ENCODE results near the gene FSCB. TPM values are rescaled to one million over a fixed set of nuclear protein-coding genes. Genes with fewer than 3 reads are reported as not detected.
A peak's percentile ranks its signal among the peaks of the same experiment; 100 is the strongest.
"Not testable (repeated sequence)": the region's sequence is repeated elsewhere in the genome, so short reads cannot be mapped to it uniquely, and the experiment has no call there.

Gene FSCB
- total RNA-seq, 4 donors from 2014 or later: not detected

DNA sequence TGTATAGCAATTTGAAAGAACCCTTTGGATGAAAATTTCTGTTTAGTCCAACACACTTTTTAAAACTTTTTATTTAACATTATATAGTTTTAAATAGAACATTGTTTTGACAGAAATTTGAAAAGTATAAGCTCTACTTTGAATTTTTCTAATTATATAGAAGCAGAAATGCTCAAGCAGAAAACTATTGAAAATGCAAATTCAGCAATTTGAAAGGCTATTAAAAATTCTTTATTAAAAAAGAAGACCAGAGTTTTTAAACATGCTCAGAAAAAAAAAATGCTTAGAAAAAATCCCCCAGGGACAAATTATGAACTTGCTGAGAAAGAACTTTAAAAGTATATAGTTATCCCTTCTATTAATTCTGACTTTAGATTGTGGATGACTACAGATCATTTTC lies 21.1 kb upstream of the FSCB start:
- TF ChIP-seq, protein P1, sequence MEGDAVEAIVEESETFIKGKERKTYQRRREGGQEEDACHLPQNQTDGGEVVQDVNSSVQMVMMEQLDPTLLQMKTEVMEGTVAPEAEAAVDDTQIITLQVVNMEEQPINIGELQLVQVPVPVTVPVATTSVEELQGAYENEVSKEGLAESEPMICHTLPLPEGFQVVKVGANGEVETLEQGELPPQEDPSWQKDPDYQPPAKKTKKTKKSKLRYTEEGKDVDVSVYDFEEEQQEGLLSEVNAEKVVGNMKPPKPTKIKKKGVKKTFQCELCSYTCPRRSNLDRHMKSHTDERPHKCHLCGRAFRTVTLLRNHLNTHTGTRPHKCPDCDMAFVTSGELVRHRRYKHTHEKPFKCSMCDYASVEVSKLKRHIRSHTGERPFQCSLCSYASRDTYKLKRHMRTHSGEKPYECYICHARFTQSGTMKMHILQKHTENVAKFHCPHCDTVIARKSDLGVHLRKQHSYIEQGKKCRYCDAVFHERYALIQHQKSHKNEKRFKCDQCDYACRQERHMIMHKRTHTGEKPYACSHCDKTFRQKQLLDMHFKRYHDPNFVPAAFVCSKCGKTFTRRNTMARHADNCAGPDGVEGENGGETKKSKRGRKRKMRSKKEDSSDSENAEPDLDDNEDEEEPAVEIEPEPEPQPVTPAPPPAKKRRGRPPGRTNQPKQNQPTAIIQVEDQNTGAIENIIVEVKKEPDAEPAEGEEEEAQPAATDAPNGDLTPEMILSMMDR (IDR thresholded peaks at IDR 0.05): no peak
- no peak for TF ChIP-seq EP300 (IDR thresholded peaks at IDR 0.05; ENCODE audit: low read depth)
- no peak for TF ChIP-seq POLR2A (IDR thresholded peaks at IDR 0.05)
- TF ChIP-seq POLR2AphosphoS5 (IDR thresholded peaks at IDR 0.05): no peak
- Histone ChIP-seq H3K9me3 (no peaks in the 10 kb centered on the region), H3K4me1 (no peaks in the 10 kb centered on the region), H3K36me3 (no peaks in the 10 kb centered on the region), H3K27ac (no peak overlapping the region), H3K4me3 (no peak overlapping the region), H3K27me3 (no peaks in the 10 kb centered on the region)
- DNase-seq: no peak
- in situ Hi-C loops (cut with MboI; ENCODE audit: low pct_ligation_motif_present in 1 of 4, low pct_unique_long_range_greater_than_20kb in 1 of 4, low sequenced_read_pairs in 3 of 4) (no loop called here), intact Hi-C loops (cut with DNase I; ENCODE audit: low total_unique reads) (no loop called here)

DNA sequence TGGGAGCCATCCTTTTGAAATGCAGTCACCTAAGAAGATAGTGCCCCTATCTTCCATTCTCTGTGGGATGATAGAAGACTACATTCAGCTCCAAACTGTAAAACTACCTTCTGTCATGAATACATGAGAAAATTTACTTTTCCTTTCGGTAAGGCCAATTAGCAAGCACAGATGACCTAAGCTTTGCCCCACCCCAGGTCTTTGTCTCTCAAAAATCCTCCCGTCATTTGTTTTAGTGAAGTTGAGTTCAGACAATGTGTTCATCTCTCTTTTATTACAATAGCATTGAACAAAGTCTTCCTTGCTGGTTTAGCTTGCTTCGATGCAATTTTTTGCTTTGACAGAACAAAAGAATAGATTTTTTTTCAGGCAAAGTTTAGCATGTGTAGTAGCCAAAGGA lies 18.2 kb upstream of the FSCB start:
- Histone ChIP-seq H3K9me3 (no peaks in the 10 kb centered on the region), H3K27ac (no peak overlapping the region), H3K36me3 (no peaks in the 10 kb centered on the region), H3K4me1 (no peaks in the 10 kb centered on the region), H3K4me3 (no peak overlapping the region), H3K27me3 (no peaks in the 10 kb centered on the region)
- TF ChIP-seq POLR2AphosphoS5 (IDR thresholded peaks at IDR 0.05) (no peak), EP300 (IDR thresholded peaks at IDR 0.05; ENCODE audit: low read depth) (no peak), POLR2A (IDR thresholded peaks at IDR 0.05) (no peak)
- TF ChIP-seq, protein P1 (IDR thresholded peaks at IDR 0.05): no peak
- WGBS, 2 donors (ENCODE audit: low coverage in 1 of 2): 82 to 100% methylated on average over 1 to 3 of the region's 3 CpGs
- intact Hi-C loops (cut with DNase I; ENCODE audit: low total_unique reads): no loop called here
- in situ Hi-C loops (cut with MboI; ENCODE audit: low pct_ligation_motif_present in 1 of 4, low pct_unique_long_range_greater_than_20kb in 1 of 4, low sequenced_read_pairs in 3 of 4): no loop called here
- DNase-seq: no peak

DNA sequence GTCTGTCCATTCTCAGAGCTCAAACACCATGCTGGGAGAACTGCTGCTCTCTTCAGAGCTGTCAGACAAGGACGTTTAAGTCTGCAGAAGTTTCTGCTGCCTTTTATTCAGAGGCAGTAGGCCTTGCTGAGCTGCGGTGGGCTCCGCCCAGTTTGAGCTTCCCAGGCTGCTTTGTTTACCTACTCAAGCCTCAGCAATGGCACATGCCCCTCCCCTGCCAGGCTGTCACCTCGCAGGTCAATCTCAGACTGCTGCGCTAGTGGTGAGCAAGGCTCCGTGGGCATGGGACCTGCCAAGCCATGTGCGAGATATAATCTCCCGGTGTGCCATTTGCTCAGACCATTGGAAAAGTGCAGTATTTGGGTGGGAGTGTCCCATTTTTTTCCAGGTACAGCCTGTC lies 8.6 kb upstream of the FSCB start:
- H3K4me3 ChIP-seq; H3K27ac ChIP-seq; H3K9me3 ChIP-seq; H3K36me3 ChIP-seq; H3K27me3 ChIP-seq; DNase-seq; in situ Hi-C loops (cut with MboI; ENCODE audit: low pct_ligation_motif_present in 1 of 4, low pct_unique_long_range_greater_than_20kb in 1 of 4, low sequenced_read_pairs in 3 of 4); intact Hi-C loops (cut with DNase I; ENCODE audit: low total_unique reads); H3K4me1 ChIP-seq: not testable (repeated sequence)
- 76% methylated on average over 8 of the region's 8 CpGs; no CpG with 5 or more reads in 1 of the 2 donors for WGBS, 2 donors (ENCODE audit: low coverage in 1 of 2)

DNA sequence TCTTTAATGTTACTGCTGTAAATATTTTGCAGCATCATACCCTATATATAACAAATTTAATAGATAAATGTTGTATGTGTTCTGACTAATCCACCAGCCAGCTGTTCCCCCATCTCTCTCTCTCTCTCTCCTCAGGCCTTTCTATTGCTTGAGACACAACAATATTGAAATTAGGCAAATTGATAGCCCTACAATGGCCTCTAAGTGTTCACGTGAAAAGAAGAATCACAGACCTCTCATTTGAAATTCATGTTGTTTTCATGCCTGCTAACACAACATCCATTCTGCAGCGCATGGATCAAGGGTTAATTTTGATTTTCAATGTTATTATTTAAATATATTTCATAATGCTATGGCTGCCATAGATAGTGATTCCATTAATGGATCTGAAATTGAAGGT lies 1.8 kb upstream of the FSCB start:
- DNase-seq: no peak
- Histone ChIP-seq H3K27ac (no peak overlapping the region), H3K36me3 (no peaks in the 10 kb centered on the region), H3K4me3 (no peak overlapping the region), H3K9me3 (no peaks in the 10 kb centered on the region), H3K27me3 (no peaks in the 10 kb centered on the region), H3K4me1 (no peaks in the 10 kb centered on the region)
- in situ Hi-C loops (cut with MboI; ENCODE audit: low pct_ligation_motif_present in 1 of 4, low pct_unique_long_range_greater_than_20kb in 1 of 4, low sequenced_read_pairs in 3 of 4): no loop called here
- TF ChIP-seq, protein P1 (IDR thresholded peaks at IDR 0.05): no peak
- TF ChIP-seq POLR2AphosphoS5 (IDR thresholded peaks at IDR 0.05): no peak
- TF ChIP-seq POLR2A (IDR thresholded peaks at IDR 0.05): no peak
- no peak for TF ChIP-seq EP300 (IDR thresholded peaks at IDR 0.05; ENCODE audit: low read depth)
- intact Hi-C loops (cut with DNase I; ENCODE audit: low total_unique reads): no loop called here
- 81% methylated on average over 2 of the region's 2 CpGs for WGBS, 2 donors (ENCODE audit: low coverage in 1 of 2)

DNA sequence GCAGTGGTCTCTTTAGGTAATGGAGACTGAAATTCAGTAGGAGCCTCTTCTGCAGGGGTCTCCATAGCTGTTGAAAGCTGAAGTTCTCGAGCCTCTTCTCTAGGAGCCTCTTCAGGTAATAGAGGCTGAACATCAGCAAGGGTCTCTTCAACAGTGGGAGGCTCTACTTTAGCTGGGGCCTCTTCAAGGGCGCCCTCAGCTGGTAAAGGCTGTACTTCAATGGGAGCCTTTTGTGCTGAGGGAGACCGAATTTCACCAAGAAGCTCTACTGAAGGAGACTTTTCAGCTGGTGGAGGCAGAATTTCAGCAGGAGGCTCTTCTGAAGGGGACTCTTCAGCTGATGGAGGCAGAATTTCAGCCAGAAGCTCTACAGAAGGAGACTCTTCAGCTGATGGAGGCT lies 1.5 kb downstream of the FSCB start:
- Histone ChIP-seq H3K27ac (no peak overlapping the region), H3K36me3 (no peaks in the 10 kb centered on the region), H3K27me3 (no peaks in the 10 kb centered on the region), H3K9me3 (no peaks in the 10 kb centered on the region), H3K4me1 (no peaks in the 10 kb centered on the region), H3K4me3 (no peak overlapping the region)
- TF ChIP-seq, protein P1 (IDR thresholded peaks at IDR 0.05): peak in 1 of 5 experiments; percentile 9
- TF ChIP-seq POLR2A (IDR thresholded peaks at IDR 0.05): no peak
- DNase-seq: no peak
- in situ Hi-C loops (cut with MboI; ENCODE audit: low pct_ligation_motif_present in 1 of 4, low pct_unique_long_range_greater_than_20kb in 1 of 4, low sequenced_read_pairs in 3 of 4): no loop called here
- WGBS, 2 donors (ENCODE audit: low coverage in 1 of 2): 75% methylated on average over 3 of the region's 3 CpGs; no CpG with 5 or more reads in 1 of the 2 donors
- intact Hi-C loops (cut with DNase I; ENCODE audit: low total_unique reads): no loop called here
